NT2/D1 (cell line): Measurements from ENCODE around the gene ZBTB47.

Experiments used
- SUZ12 ChIP-seq: IDR thresholded peaks from 2 replicates; pipeline ENCODE4 v1.6.1; 2011; ENCODE audit not compliant: insufficient read length, insufficient read depth; ENCODE audit errors: extremely low read depth
- YY1 ChIP-seq: IDR thresholded peaks from 2 replicates; pipeline ENCODE4 v1.6.1; 2011; ENCODE audit not compliant: insufficient read length, insufficient read depth
- ZNF274 ChIP-seq: IDR thresholded peaks from 2 replicates; pipeline ENCODE4 v1.6.1; 2011; ENCODE audit warnings: mild to moderate bottlenecking, low read depth, low read length

GRCh38 chr3:42694366-42694765 lies 40.9 kb downstream of the ZBTB47 start:
- TF ChIP-seq YY1 (no peak), ZNF274 (no peak), SUZ12 (no peak)
